ENCODE results near the gene CYP27C1.
"Not testable (repeated sequence)": the region's sequence is repeated elsewhere in the genome, so short reads cannot be mapped to it uniquely, and the experiment has no call there.

The CYP27C1 gene

DNA sequence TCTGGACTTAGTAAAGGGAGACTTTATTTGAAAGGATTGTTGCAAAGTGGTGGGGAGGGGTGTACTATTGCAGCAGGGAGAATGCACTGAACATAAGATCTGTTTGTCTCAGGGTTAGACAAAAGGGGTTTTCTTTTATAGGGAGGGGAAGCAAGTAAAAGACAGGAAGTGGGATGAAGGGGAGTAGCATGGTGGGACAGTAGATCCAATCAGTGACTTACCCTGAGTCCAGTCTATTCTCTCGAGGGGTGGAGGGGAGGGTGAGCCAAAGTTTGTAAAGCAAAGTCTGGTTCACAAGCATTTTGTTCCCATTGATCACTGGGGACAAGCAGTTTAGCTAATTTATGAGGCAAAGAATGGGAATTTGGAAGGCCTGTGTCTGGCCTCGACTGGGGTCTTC, 35.0 kb upstream of the CYP27C1 start:
- no peaks in the 10 kb centered on the region for H4K20me1 ChIP-seq (ENCODE audit: insufficient read depth, low read length, poor library complexity, severe bottlenecking)
- H3K9me3 ChIP-seq (ENCODE audit: insufficient read depth, low read depth, low read length), result no peaks in the 10 kb centered on the region
- H3K27me3 ChIP-seq (ENCODE audit: insufficient read depth, low read length, poor library complexity, severe bottlenecking), result no peaks in the 10 kb centered on the region
- no peaks in the 10 kb centered on the region for H3K79me2 ChIP-seq (ENCODE audit: insufficient read depth, low read length)
- no peak for TF ChIP-seq CTCF (conservative IDR thresholded peaks at IDR 0.05; ENCODE audit: low read length)
- TF ChIP-seq EZH2phosphoT487 (IDR thresholded peaks at IDR 0.05; ENCODE audit: borderline replicate concordance), result no peak
- H3K4me3 ChIP-seq (ENCODE audit: low read length, poor library complexity, severe bottlenecking), result no peak overlapping the region
- H3K9me2 ChIP-seq (replicated peaks; ENCODE audit: low read depth, low read length), result no peaks in the 10 kb centered on the region
- H3K4me1 ChIP-seq (ENCODE audit: insufficient read depth, low read length, poor library complexity, severe bottlenecking), result peaks cover 4% of the 10 kb centered on the region
- H3F3A ChIP-seq (ENCODE audit: low read depth), result no peaks in the 10 kb centered on the region
- H3K36me3 ChIP-seq (ENCODE audit: insufficient read depth, low read length), result peaks cover 29% of the 10 kb centered on the region; the same call in 1 of the 2 replicates
- no peak overlapping the region for H3K4me2 ChIP-seq (ENCODE audit: low read depth, low read length, poor library complexity, severe bottlenecking)
- no peak overlapping the region for H2AFZ ChIP-seq (ENCODE audit: low read length)
- no peak overlapping the region for H3K9ac ChIP-seq (ENCODE audit: low read depth, low read length, poor library complexity, severe bottlenecking)

DNA sequence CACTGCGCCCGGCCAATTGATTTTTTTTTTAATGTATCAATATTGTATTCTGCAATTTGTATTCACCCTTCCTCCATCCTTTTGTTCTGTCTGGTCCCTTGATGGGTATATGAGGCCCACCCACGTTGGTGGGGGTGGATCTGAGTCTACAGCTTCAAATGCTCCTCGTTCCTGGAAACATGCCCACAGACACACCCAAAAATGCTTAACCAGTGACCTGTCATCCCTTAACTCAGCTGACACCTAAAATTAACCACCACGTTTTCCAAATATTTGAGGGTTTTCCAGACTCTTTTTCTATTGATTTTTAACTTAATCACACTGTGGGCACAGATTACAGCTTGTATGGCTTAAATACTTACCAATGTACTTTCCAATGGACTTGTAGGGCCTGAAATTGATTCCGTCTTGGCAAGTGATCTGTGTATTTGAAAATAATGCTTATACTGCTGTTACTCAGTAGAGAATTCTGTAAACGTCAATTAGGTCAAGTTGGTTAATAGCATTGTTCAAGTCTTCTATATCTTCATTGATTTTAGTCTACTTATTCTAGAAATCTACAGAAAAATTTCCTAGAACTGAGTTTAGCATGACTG, 34.4 kb upstream of the CYP27C1 start:
- Histone ChIP-seq H3K9ac (ENCODE audit: low read depth, low read length, poor library complexity, severe bottlenecking) (no peak overlapping the region), H4K20me1 (ENCODE audit: insufficient read depth, low read length, poor library complexity, severe bottlenecking) (no peaks in the 10 kb centered on the region), H3F3A (ENCODE audit: low read depth) (no peaks in the 10 kb centered on the region), H3K4me2 (ENCODE audit: low read depth, low read length, poor library complexity, severe bottlenecking) (no peak overlapping the region), H3K9me2 (replicated peaks; ENCODE audit: low read depth, low read length) (no peaks in the 10 kb centered on the region), H2AFZ (ENCODE audit: low read length) (no peak overlapping the region), H3K36me3 (ENCODE audit: insufficient read depth, low read length) (peaks cover 22% of the 10 kb centered on the region; the same call in 1 of the 2 replicates), H3K79me2 (ENCODE audit: insufficient read depth, low read length) (no peaks in the 10 kb centered on the region), H3K27me3 (ENCODE audit: insufficient read depth, low read length, poor library complexity, severe bottlenecking) (no peaks in the 10 kb centered on the region), H3K9me3 (ENCODE audit: insufficient read depth, low read depth, low read length) (no peaks in the 10 kb centered on the region), H3K4me1 (ENCODE audit: insufficient read depth, low read length, poor library complexity, severe bottlenecking) (peaks cover 4% of the 10 kb centered on the region), H3K4me3 (ENCODE audit: low read length, poor library complexity, severe bottlenecking) (no peak overlapping the region)
- TF ChIP-seq EZH2phosphoT487 (IDR thresholded peaks at IDR 0.05; ENCODE audit: borderline replicate concordance), result no peak
- no peak for TF ChIP-seq CTCF (conservative IDR thresholded peaks at IDR 0.05; ENCODE audit: low read length)

DNA sequence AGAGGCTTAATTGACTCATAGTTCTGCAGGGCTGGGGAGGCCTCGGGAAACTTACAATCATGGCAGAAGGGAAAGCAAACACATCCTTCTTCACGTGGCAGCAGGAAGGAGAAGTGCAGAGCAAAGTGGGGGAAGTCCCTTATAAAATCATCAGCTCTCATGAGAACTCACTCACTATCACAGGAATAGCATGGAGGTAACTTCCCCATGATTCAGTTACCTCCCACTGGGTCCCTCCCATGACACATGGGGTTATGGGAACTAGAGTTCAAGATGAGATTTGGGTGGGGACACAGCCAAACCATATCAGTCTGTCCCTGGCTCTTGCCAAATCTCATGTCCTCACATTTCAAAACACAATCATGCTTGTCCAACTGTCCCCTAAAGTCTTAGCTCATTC, 21.1 kb upstream of the CYP27C1 start:
- H3K4me1 ChIP-seq (ENCODE audit: insufficient read depth, low read length, poor library complexity, severe bottlenecking); H3F3A ChIP-seq (ENCODE audit: low read depth); H3K27me3 ChIP-seq (ENCODE audit: insufficient read depth, low read length, poor library complexity, severe bottlenecking); H3K79me2 ChIP-seq (ENCODE audit: insufficient read depth, low read length); H3K4me2 ChIP-seq (ENCODE audit: low read depth, low read length, poor library complexity, severe bottlenecking); H3K9me3 ChIP-seq (ENCODE audit: insufficient read depth, low read depth, low read length); H4K20me1 ChIP-seq (ENCODE audit: insufficient read depth, low read length, poor library complexity, severe bottlenecking); H3K9ac ChIP-seq (ENCODE audit: low read depth, low read length, poor library complexity, severe bottlenecking); H3K36me3 ChIP-seq (ENCODE audit: insufficient read depth, low read length); H3K9me2 ChIP-seq (replicated peaks; ENCODE audit: low read depth, low read length); H3K4me3 ChIP-seq (ENCODE audit: low read length, poor library complexity, severe bottlenecking); H2AFZ ChIP-seq (ENCODE audit: low read length): not testable (repeated sequence)

GRCh38 chr2:127239395-127239794, 19.3 kb upstream of the CYP27C1 start:
- Histone ChIP-seq H3K27me3 (ENCODE audit: insufficient read depth, low read length, poor library complexity, severe bottlenecking) (no peaks in the 10 kb centered on the region), H3K36me3 (ENCODE audit: insufficient read depth, low read length) (no peaks in the 10 kb centered on the region), H3K4me2 (ENCODE audit: low read depth, low read length, poor library complexity, severe bottlenecking) (no peak overlapping the region), H2AFZ (ENCODE audit: low read length) (no peak overlapping the region), H3F3A (ENCODE audit: low read depth) (no peaks in the 10 kb centered on the region), H3K9me2 (replicated peaks; ENCODE audit: low read depth, low read length) (no peaks in the 10 kb centered on the region), H4K20me1 (ENCODE audit: insufficient read depth, low read length, poor library complexity, severe bottlenecking) (no peaks in the 10 kb centered on the region), H3K9ac (ENCODE audit: low read depth, low read length, poor library complexity, severe bottlenecking) (no peak overlapping the region), H3K79me2 (ENCODE audit: insufficient read depth, low read length) (no peaks in the 10 kb centered on the region), H3K4me1 (ENCODE audit: insufficient read depth, low read length, poor library complexity, severe bottlenecking) (no peaks in the 10 kb centered on the region), H3K9me3 (ENCODE audit: insufficient read depth, low read depth, low read length) (no peaks in the 10 kb centered on the region), H3K4me3 (ENCODE audit: low read length, poor library complexity, severe bottlenecking) (no peak overlapping the region)
- TF ChIP-seq CTCF (conservative IDR thresholded peaks at IDR 0.05; ENCODE audit: low read length) (no peak), EZH2phosphoT487 (IDR thresholded peaks at IDR 0.05; ENCODE audit: borderline replicate concordance) (no peak)

DNA sequence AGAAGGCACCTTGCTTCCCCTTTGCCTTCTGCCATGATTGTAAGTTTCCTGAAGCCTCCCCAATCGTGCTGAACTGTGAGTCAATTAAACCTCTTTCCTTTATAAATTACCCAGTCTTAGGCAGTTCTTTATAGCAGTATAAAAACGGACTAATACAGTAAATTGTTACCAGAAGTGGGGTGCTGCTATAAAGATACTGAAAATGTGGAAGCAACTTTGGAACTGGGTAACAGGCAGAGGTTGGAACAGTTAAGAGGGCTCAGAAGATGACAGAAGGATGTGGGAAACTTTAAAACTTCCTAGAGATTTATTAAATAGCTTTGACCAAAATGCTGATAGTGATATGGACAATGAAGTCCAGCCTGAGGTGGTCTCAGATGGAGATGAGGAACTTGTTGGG, 17.7 kb upstream of the CYP27C1 start:
- not testable (repeated sequence) for H3K79me2 ChIP-seq (ENCODE audit: insufficient read depth, low read length); H4K20me1 ChIP-seq (ENCODE audit: insufficient read depth, low read length, poor library complexity, severe bottlenecking); H2AFZ ChIP-seq (ENCODE audit: low read length); H3K27me3 ChIP-seq (ENCODE audit: insufficient read depth, low read length, poor library complexity, severe bottlenecking); H3K9ac ChIP-seq (ENCODE audit: low read depth, low read length, poor library complexity, severe bottlenecking); H3K4me2 ChIP-seq (ENCODE audit: low read depth, low read length, poor library complexity, severe bottlenecking); H3K4me1 ChIP-seq (ENCODE audit: insufficient read depth, low read length, poor library complexity, severe bottlenecking); H3K9me3 ChIP-seq (ENCODE audit: insufficient read depth, low read depth, low read length); H3K9me2 ChIP-seq (replicated peaks; ENCODE audit: low read depth, low read length); H3K4me3 ChIP-seq (ENCODE audit: low read length, poor library complexity, severe bottlenecking); H3K36me3 ChIP-seq (ENCODE audit: insufficient read depth, low read length); H3F3A ChIP-seq (ENCODE audit: low read depth)
